Coronary artery (tissue), 2 donors: ENCODE measurements around the gene MTMR10.

Experiments used
- DNase-seq: peaks from one replicate; pipeline ENCODE4 v3.0.0-alpha.2; 2017; ENCODE audit warnings: low spot score
- H3K27ac ChIP-seq, 2 donors: fragments of 200-600 bp; sonication (generic); one replicate each; pipeline ENCODE4 v1.5.1; 2016 to 2019
- H3K4me3 ChIP-seq: fragments of 200-600 bp; sonication (generic); 2 replicates; pipeline ENCODE4 v1.5.1; 2016; ENCODE audit warnings: mild to moderate bottlenecking, moderate library complexity
- CTCF ChIP-seq: fragments of 200-600 bp; sonication (generic); IDR thresholded peaks from one replicate; pipeline ENCODE4 v1.5.1; 2019; ENCODE audit warnings: antibody characterized with exemption

MTMR10 gene

GRCh38 chr15:30979457-30979856 lies 12.0 kb downstream of the MTMR10 start:
- no peak overlapping the region for H3K27ac ChIP-seq
- TF ChIP-seq CTCF: no peak
- DNase-seq: no peak

GRCh38 chr15:30978328-30978727 lies 13.1 kb downstream of the MTMR10 start:
- H3K4me3 ChIP-seq: no peak overlapping the region
- no peak for TF ChIP-seq CTCF
- no peak for DNase-seq
- no peak overlapping the region for H3K27ac ChIP-seq

More at GRCh38 chr15:30979457-30979856, 12.0 kb downstream of the MTMR10 start:
- H3K4me3 ChIP-seq: no peak overlapping the region

GRCh38 chr15:30974112-30974511 lies 17.3 kb downstream of the MTMR10 start:
- DNase-seq: no peak
- H3K4me3 ChIP-seq: no peak overlapping the region
- no peak for TF ChIP-seq CTCF
- no peak overlapping the region for H3K27ac ChIP-seq

GRCh38 chr15:30973379-30973778 lies 18.0 kb downstream of the MTMR10 start:
- no peak for TF ChIP-seq CTCF
- Histone ChIP-seq H3K27ac (no peak overlapping the region), H3K4me3 (no peak overlapping the region)
- DNase-seq: no peak

- H3K27ac ChIP-seq: no peak overlapping the region
- TF ChIP-seq CTCF: no peak
- no peak for DNase-seq
- H3K4me3 ChIP-seq: no peak overlapping the region
Observed at GRCh38 chr15:30969724-30970123, 21.7 kb downstream of the MTMR10 start.

- TF ChIP-seq CTCF: no peak
- Histone ChIP-seq H3K4me3 (no peak overlapping the region), H3K27ac (no peak overlapping the region)
- DNase-seq: no peak
Observed at GRCh38 chr15:30963681-30964080, 27.7 kb downstream of the MTMR10 start.

- TF ChIP-seq CTCF: no peak
- no peak overlapping the region for H3K27ac ChIP-seq
- H3K4me3 ChIP-seq: no peak overlapping the region
- no peak for DNase-seq
Observed at GRCh38 chr15:30962659-30963058, 28.8 kb downstream of the MTMR10 start.
